ENCODE measurements around the gene PLEKHA7.

PLEKHA7 gene

GRCh38 chr11:16846305-16846704 is 167.9 kb downstream of the PLEKHA7 start:
- no peak for TF ChIP-seq GABPA (IDR thresholded peaks at IDR 0.05; ENCODE audit: low read depth)
- TF ChIP-seq POLR2AphosphoS5 (IDR thresholded peaks at IDR 0.05; ENCODE audit: low read depth), result no peak
- no peak for TF ChIP-seq CTCF (IDR thresholded peaks at IDR 0.05; ENCODE audit: insufficient read depth, low read length)
- no peak for TF ChIP-seq SPI1 (IDR thresholded peaks at IDR 0.05; ENCODE audit: borderline replicate concordance, low read depth)
- TF ChIP-seq REST (IDR thresholded peaks at IDR 0.05; ENCODE audit: insufficient replicate concordance, low read depth), result no peak
- no peak overlapping the region for H3K4me3 ChIP-seq (replicated peaks; ENCODE audit: insufficient read depth, low read length)
- DNase-seq (ENCODE audit: low read depth in 1 of 2, low spot score in 1 of 2), result no peak
- H3K27me3 ChIP-seq (ENCODE audit: insufficient read depth, poor library complexity, severe bottlenecking), result no peaks in the 10 kb centered on the region
- H3K27ac ChIP-seq (replicated peaks), result no peak overlapping the region

GRCh38 chr11:16844268-16844771 is 169.9 kb downstream of the PLEKHA7 start:
- no peak overlapping the region for H3K27ac ChIP-seq (replicated peaks)
- no peak for DNase-seq (ENCODE audit: low read depth in 1 of 2, low spot score in 1 of 2)
- H3K27me3 ChIP-seq (ENCODE audit: insufficient read depth, poor library complexity, severe bottlenecking), result no peaks in the 10 kb centered on the region
- TF ChIP-seq REST (IDR thresholded peaks at IDR 0.05; ENCODE audit: insufficient replicate concordance, low read depth) (no peak), CTCF (IDR thresholded peaks at IDR 0.05; ENCODE audit: insufficient read depth, low read length) (no peak), SPI1 (IDR thresholded peaks at IDR 0.05; ENCODE audit: borderline replicate concordance, low read depth) (no peak), GABPA (IDR thresholded peaks at IDR 0.05; ENCODE audit: low read depth) (no peak), POLR2AphosphoS5 (IDR thresholded peaks at IDR 0.05; ENCODE audit: low read depth) (no peak)
- H3K4me3 ChIP-seq (replicated peaks; ENCODE audit: insufficient read depth, low read length), result no peak overlapping the region

GRCh38 chr11:16843294-16843693 is 170.9 kb downstream of the PLEKHA7 start:
- Histone ChIP-seq H3K4me3 (replicated peaks; ENCODE audit: insufficient read depth, low read length) (no peak overlapping the region), H3K27me3 (ENCODE audit: insufficient read depth, poor library complexity, severe bottlenecking) (no peaks in the 10 kb centered on the region), H3K27ac (replicated peaks) (no peak overlapping the region)
- DNase-seq (ENCODE audit: low read depth in 1 of 2, low spot score in 1 of 2), result no peak
- TF ChIP-seq REST (IDR thresholded peaks at IDR 0.05; ENCODE audit: insufficient replicate concordance, low read depth) (no peak), SPI1 (IDR thresholded peaks at IDR 0.05; ENCODE audit: borderline replicate concordance, low read depth) (no peak), GABPA (IDR thresholded peaks at IDR 0.05; ENCODE audit: low read depth) (no peak), POLR2AphosphoS5 (IDR thresholded peaks at IDR 0.05; ENCODE audit: low read depth) (no peak), CTCF (IDR thresholded peaks at IDR 0.05; ENCODE audit: insufficient read depth, low read length) (no peak)
